HepG2 (cell line): ENCODE results near the gene THUMPD2. TPM values are rescaled to one million over a fixed set of nuclear protein-coding genes. Genes with fewer than 3 reads are reported as not detected.

Source experiments
- ATAC-seq: fragments of 200-7000 bp; cut with Tn5 transposase; 3 replicates; pipeline ENCODE4 v1.9.1; 2020; ENCODE audit warnings: mild to moderate bottlenecking, moderate library complexity
- BruUV-seq: library from RNA; stranded (reverse); fragments of 400-500 nt; replicated peaks from 2 replicates; lab custom pipeline; 2021; lab: Mats Ljungman, UMichigan
- CTCF ChIA-PET: fragments of 300-600 bp; formaldehyde crosslinking; extraction: SDS; loops from one replicate; lab custom pipeline; 2021; ENCODE audit warnings: low total read pairs, inconsistent platforms, low intra/inter-chr PET ratio; lab: Yijun Ruan, JAX
- POLR2A ChIA-PET: fragments of 350-600 bp; sonication (Branson Sonifier 250); formaldehyde crosslinking; loops from one replicate; lab custom pipeline; 2020; ENCODE audit warnings: antibody characterized with exemption, inconsistent platforms; lab: Yijun Ruan, JAX
- DNase-seq: peaks from one replicate; pipeline ENCODE4 v3.0.0-alpha.2; 2015; ENCODE audit warnings: low spot score
- FAIRE-seq: peaks from 3 replicates; lab custom pipeline; 2011; peaks lifted over from hg19 to GRCh38; lab: Jason Lieb, UNC
- H2AFZ ChIP-seq: one replicate; pipeline ENCODE4 v1.6.1; 2011; ENCODE audit warnings: low read length, inconsistent platforms
- H3K27ac ChIP-seq: fragments of 300-600 bp; 3 replicates; pipeline ENCODE4 v1.8.0; 2011; ENCODE audit warnings: mixed run types, mild to moderate bottlenecking, mixed read lengths, low read length, inconsistent platforms; ENCODE audit not compliant: insufficient read depth; ENCODE audit errors: extremely low read length
- H3K27me3 ChIP-seq, 2 experiments: fragments of 200-600 bp in 1 of 2; 2 replicates in 1 of 2; 3 replicates in 1 of 2; pipeline versions ENCODE4 v1.6.0 to v1.8.0; 2011; ENCODE audit warnings: low read length in 2 of 2, mild to moderate bottlenecking in 2 of 2, moderate library complexity in 2 of 2, inconsistent platforms in 1 of 2; ENCODE audit not compliant: insufficient read depth in 2 of 2, control insufficient read depth in 1 of 2
- H3K36me3 ChIP-seq, 2 experiments: fragments of 200-600 bp in 1 of 2; replicated peaks in 1 of 2; 2 replicates in 1 of 2; 3 replicates in 1 of 2; pipeline versions ENCODE4 v1.5.1 to v1.8.0; 2011; ENCODE audit warnings: low read length in 2 of 2, inconsistent platforms in 1 of 2; ENCODE audit not compliant: insufficient read depth in 2 of 2, control insufficient read depth in 1 of 2
- H3K4me1 ChIP-seq: 2 replicates; pipeline ENCODE4 v1.5.1; 2012; ENCODE audit warnings: low read length, inconsistent platforms; ENCODE audit not compliant: insufficient read depth
- H3K4me2 ChIP-seq: 2 replicates; pipeline ENCODE4 v1.6.0; 2011; ENCODE audit warnings: low read depth, low read length, inconsistent platforms
- H3K4me3 ChIP-seq, 3 experiments: fragments of 200-600 bp in 1 of 3; sonication (generic), shearing (Covaris generic) in 1 of 3; replicated peaks in 1 of 3; 2 replicates each; pipeline ENCODE4 v1.5.1; 2011 to 2016; ENCODE audit warnings: low read length in 3 of 3, inconsistent platforms in 2 of 3, low read depth in 2 of 3, mild to moderate bottlenecking in 2 of 3, control low read depth in 1 of 3, mixed read lengths in 1 of 3; ENCODE audit not compliant: insufficient read depth in 1 of 3
- H3K79me2 ChIP-seq: one replicate; pipeline ENCODE4 v1.6.1; 2011; ENCODE audit warnings: low read length, inconsistent platforms; ENCODE audit not compliant: insufficient read depth
- H3K9ac ChIP-seq: 2 replicates; pipeline ENCODE4 v1.6.0; 2011; ENCODE audit warnings: mild to moderate bottlenecking, low read depth, low read length, inconsistent platforms; ENCODE audit not compliant: insufficient read depth
- H3K9me3 ChIP-seq: 2 replicates; pipeline ENCODE4 v1.5.1; 2012; ENCODE audit warnings: mild to moderate bottlenecking, low read length
- H4K20me1 ChIP-seq: 2 replicates; pipeline ENCODE4 v1.6.0; 2011; ENCODE audit warnings: inconsistent platforms, mild to moderate bottlenecking, low read length, moderate library complexity; ENCODE audit not compliant: insufficient read depth
- BRD4 ChIP-seq: sonication (generic); formaldehyde crosslinking; IDR thresholded peaks from 2 replicates; pipeline ENCODE4 v1.4.0; 2020; ENCODE audit warnings: missing genetic modification reagents
- KDM5A ChIP-seq: fragments of 200-600 bp; sonication (generic); IDR thresholded peaks from 2 replicates; pipeline ENCODE4 v1.7.0; 2018; ENCODE audit warnings: antibody characterized with exemption, mild to moderate bottlenecking, low read length, borderline replicate concordance
- NAIF1 ChIP-seq: sonication (generic); formaldehyde crosslinking; IDR thresholded peaks from 2 replicates; pipeline ENCODE4 v1.5.0; 2020; ENCODE audit warnings: mild to moderate bottlenecking, missing genetic modification reagents, borderline replicate concordance
- PPARG ChIP-seq: conservative IDR thresholded peaks from 2 replicates; pipeline ENCODE4 v1.6.1; 2016; ENCODE audit warnings: missing biosample characterization, missing genetic modification reagents
- ZBTB7B ChIP-seq: sonication (generic); formaldehyde crosslinking; IDR thresholded peaks from 2 replicates; pipeline ENCODE4 v1.4.0; 2020; ENCODE audit warnings: missing genetic modification reagents
- ZKSCAN8 ChIP-seq: IDR thresholded peaks from 2 replicates; pipeline ENCODE4 v1.6.1; 2016; ENCODE audit warnings: borderline replicate concordance, missing genetic modification reagents, missing compliant biosample characterization
- WGBS: methylation state at CpG from one replicate; pipeline ENCODE4 v1.1.6; 2017; ENCODE audit warnings: low lambda C conversion rate; 5-methylcytosine and 5-hydroxymethylcytosine counted together
- in situ Hi-C: cut with HindIII; loops from 2 replicates; pipeline ENCODE4 v1.10.0; 2017; ENCODE audit warnings: low pct_unique_long_range_greater_than_20kb; ENCODE audit not compliant: extremely low pct_ligation_motif_present
- intact Hi-C: fragments of 100-400 bp; cut with micrococcal nuclease; formaldehyde crosslinking; loops from one replicate; pipeline ENCODE4 v1.10.0; 2022; ENCODE audit not compliant: unreplicated experiment
- polyA plus RNA-seq, 8 experiments: library from polyadenylated mRNA; depleted of rRNA in 3 of 8; stranded (reverse) in 7 of 8; unstranded in 1 of 8; fragments of >200 nt; fragmentation: Illumina TruSeq in 4 of 8; extraction: Trizol in 4 of 8; gene quantifications; 2 replicates each; pipeline versions ENCODE4 v1.2.1 to v1.2.3, GENCODE V29; 2011 to 2016; ENCODE audit warnings: low read depth in 4 of 8, missing spikeins in 1 of 8, mixed read lengths in 1 of 8; ENCODE audit not compliant: insufficient read depth in 1 of 8
- total RNA-seq, 5 experiments: library from RNA; depleted of rRNA; stranded (reverse); fragments of >200 nt; fragmentation: Illumina TruSeq; extraction: Trizol; gene quantifications; 2 replicates each; pipeline ENCODE4 v1.2.3, GENCODE V29; 2016; ENCODE audit warnings: low read depth in 1 of 5
- TF ChIP-seq, protein P1 (sequence below): sonication (generic); formaldehyde crosslinking; IDR thresholded peaks from 2 replicates; pipeline ENCODE4 v1.4.0; 2020; ENCODE audit warnings: missing genetic modification reagents
- TF ChIP-seq, protein P2 (sequence below): sonication (generic); formaldehyde crosslinking; IDR thresholded peaks from 2 replicates; pipeline ENCODE4 v1.4.0; 2020; ENCODE audit warnings: mild to moderate bottlenecking, low read depth, missing genetic modification reagents

Gene THUMPD2
- total and polyA plus RNA-seq, 2 of the 13 experiments (the other 11 are each of a cell fraction or from before 2014, with no cell fraction given) = 11.8 to 15.6 TPM

DNA sequence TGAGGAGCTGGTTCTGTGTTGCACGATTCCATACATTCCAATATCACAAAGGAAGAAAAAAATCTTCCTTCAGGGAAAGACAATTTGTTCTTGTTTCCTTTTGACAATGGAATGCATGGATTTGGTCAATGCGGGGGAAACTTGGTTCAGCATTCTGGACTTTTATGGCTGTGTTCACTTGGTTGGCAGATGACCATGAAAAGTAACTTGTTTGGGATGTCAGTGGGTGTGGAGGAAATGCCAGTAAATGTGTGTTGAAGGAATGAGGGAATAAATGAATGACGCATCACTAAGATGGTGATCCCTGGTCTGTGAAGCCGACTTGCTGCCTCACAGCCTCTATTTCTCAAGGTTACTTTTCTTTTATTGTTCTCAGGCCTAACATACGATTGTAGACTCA, 53.7 kb downstream of the THUMPD2 start (continued):
- TF ChIP-seq, protein P1, sequence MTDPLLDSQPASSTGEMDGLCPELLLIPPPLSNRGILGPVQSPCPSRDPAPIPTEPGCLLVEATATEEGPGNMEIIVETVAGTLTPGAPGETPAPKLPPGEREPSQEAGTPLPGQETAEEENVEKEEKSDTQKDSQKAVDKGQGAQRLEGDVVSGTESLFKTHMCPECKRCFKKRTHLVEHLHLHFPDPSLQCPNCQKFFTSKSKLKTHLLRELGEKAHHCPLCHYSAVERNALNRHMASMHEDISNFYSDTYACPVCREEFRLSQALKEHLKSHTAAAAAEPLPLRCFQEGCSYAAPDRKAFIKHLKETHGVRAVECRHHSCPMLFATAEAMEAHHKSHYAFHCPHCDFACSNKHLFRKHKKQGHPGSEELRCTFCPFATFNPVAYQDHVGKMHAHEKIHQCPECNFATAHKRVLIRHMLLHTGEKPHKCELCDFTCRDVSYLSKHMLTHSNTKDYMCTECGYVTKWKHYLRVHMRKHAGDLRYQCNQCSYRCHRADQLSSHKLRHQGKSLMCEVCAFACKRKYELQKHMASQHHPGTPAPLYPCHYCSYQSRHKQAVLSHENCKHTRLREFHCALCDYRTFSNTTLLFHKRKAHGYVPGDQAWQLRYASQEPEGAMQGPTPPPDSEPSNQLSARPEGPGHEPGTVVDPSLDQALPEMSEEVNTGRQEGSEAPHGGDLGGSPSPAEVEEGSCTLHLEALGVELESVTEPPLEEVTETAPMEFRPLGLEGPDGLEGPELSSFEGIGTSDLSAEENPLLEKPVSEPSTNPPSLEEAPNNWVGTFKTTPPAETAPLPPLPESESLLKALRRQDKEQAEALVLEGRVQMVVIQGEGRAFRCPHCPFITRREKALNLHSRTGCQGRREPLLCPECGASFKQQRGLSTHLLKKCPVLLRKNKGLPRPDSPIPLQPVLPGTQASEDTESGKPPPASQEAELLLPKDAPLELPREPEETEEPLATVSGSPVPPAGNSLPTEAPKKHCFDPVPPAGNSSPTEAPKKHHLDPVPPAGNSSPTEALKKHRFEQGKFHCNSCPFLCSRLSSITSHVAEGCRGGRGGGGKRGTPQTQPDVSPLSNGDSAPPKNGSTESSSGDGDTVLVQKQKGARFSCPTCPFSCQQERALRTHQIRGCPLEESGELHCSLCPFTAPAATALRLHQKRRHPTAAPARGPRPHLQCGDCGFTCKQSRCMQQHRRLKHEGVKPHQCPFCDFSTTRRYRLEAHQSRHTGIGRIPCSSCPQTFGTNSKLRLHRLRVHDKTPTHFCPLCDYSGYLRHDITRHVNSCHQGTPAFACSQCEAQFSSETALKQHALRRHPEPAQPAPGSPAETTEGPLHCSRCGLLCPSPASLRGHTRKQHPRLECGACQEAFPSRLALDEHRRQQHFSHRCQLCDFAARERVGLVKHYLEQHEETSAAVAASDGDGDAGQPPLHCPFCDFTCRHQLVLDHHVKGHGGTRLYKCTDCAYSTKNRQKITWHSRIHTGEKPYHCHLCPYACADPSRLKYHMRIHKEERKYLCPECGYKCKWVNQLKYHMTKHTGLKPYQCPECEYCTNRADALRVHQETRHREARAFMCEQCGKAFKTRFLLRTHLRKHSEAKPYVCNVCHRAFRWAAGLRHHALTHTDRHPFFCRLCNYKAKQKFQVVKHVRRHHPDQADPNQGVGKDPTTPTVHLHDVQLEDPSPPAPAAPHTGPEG = no peak
- no peak for TF ChIP-seq KDM5A
- TF ChIP-seq, protein P2, sequence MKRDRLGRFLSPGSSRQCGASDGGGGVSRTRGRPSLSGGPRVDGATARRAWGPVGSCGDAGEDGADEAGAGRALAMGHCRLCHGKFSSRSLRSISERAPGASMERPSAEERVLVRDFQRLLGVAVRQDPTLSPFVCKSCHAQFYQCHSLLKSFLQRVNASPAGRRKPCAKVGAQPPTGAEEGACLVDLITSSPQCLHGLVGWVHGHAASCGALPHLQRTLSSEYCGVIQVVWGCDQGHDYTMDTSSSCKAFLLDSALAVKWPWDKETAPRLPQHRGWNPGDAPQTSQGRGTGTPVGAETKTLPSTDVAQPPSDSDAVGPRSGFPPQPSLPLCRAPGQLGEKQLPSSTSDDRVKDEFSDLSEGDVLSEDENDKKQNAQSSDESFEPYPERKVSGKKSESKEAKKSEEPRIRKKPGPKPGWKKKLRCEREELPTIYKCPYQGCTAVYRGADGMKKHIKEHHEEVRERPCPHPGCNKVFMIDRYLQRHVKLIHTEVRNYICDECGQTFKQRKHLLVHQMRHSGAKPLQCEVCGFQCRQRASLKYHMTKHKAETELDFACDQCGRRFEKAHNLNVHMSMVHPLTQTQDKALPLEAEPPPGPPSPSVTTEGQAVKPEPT = no peak

DNA sequence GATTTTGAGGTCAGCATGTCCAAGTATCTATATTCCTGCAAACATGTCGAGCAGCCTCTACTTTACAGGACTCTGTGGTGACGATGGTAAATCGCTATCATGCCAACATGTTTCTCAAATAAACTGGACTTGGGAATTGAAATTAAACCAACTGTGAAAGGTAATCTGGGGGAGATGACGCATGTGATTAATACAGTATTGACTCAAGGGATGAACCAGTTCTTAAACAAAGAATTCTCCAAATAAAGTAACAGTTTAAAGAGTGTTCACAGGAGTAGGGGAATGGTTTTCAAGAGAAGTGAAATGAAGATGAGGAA, 54.3 kb downstream of the THUMPD2 start:
- Histone ChIP-seq H3K9me3 (no peaks in the 10 kb centered on the region), H3K27ac (no peak overlapping the region), H2AFZ (no peak overlapping the region), H4K20me1 (no peaks in the 10 kb centered on the region), H3K9ac (no peak overlapping the region), H3K4me3 (no peak overlapping the region), H3K27me3 (peaks cover 0 to 36% of the 10 kb centered on the region in 2 experiments; a peak in 3 of 5 replicates), H3K79me2 (no peaks in the 10 kb centered on the region), H3K4me2 (peak overlapping the region; percentile 11; the same call in 1 of the 2 replicates), H3K4me1 (peaks cover 32% of the 10 kb centered on the region; the same call in 1 of the 2 replicates), H3K36me3 (no peaks in the 10 kb centered on the region)
- ATAC-seq = no peak
- no peak for TF ChIP-seq NAIF1 (CRISPR knock-in tag)
- TF ChIP-seq PPARG (CRISPR knock-in tag) = no peak
- TF ChIP-seq BRD4 = no peak
- TF ChIP-seq ZBTB7B = no peak
- TF ChIP-seq ZKSCAN8 (CRISPR knock-in tag) = no peak
- in situ Hi-C loops (no loop called here), intact Hi-C loops (no loop called here)
- FAIRE-seq = no peak
- no TSS peak for BruUV-seq
- no peak for DNase-seq
- ChIA-PET CTCF (no interaction called here), POLR2A (no interaction called here)
- WGBS = 47% methylated on average over 4 of the region's 4 CpGs
